Measurements from ENCODE around the gene PFKFB1.

GRCh38 chrX:54964766-54965497, 29.1 kb downstream of the PFKFB1 start:
- TF ChIP-seq CTCF (IDR thresholded peaks at IDR 0.05) (no peak), EZH2 (IDR thresholded peaks at IDR 0.05) (no peak), EZH2phosphoT487 (IDR thresholded peaks at IDR 0.05) (no peak)
